ENCODE measurements around the gene CEP350.
A peak's percentile ranks its signal among the peaks of the same experiment; 100 is the strongest.

The CEP350 gene

DNA sequence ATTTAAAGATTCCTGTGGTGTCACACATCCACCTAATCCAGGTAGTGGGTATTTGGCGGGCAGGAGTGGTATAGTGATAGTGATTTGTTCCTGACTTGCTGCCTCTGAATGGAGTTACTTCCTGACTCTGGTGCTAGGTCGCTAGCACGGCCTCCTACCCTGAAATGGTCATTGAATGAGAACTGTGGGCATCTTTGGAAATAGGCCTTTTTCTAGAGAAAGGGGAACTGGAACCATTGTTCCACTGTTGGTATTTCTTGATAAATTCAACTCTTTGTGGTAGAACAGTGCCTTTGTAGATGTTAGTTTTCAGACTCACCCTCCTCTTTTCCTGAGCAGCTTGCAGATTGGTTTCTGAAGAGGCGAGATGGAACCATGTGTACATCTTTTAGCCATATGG is 201.6 kb downstream of the CEP350 start:
- Histone ChIP-seq H3K4me3 (ENCODE audit: low read length, poor library complexity, severe bottlenecking) (peak overlapping the region; percentile 98), H4K20me1 (ENCODE audit: insufficient read depth, low read length, poor library complexity, severe bottlenecking) (peaks cover 46% of the 10 kb centered on the region), H3K9ac (ENCODE audit: low read depth, low read length, poor library complexity, severe bottlenecking) (peak overlapping the region; percentile 96), H3K9me2 (replicated peaks; ENCODE audit: low read depth, low read length) (no peaks in the 10 kb centered on the region), H3K27me3 (ENCODE audit: insufficient read depth, low read length, poor library complexity, severe bottlenecking) (no peaks in the 10 kb centered on the region), H2AFZ (ENCODE audit: low read length) (no peak overlapping the region), H3K4me2 (ENCODE audit: low read depth, low read length, poor library complexity, severe bottlenecking) (peak overlapping the region; percentile 99), H3K79me2 (ENCODE audit: insufficient read depth, low read length) (peaks cover 70% of the 10 kb centered on the region), H3K4me1 (ENCODE audit: insufficient read depth, low read length, poor library complexity, severe bottlenecking) (peaks cover 77% of the 10 kb centered on the region), H3K36me3 (ENCODE audit: insufficient read depth, low read length) (no peaks in the 10 kb centered on the region), H3F3A (ENCODE audit: low read depth) (no peaks in the 10 kb centered on the region), H3K9me3 (ENCODE audit: insufficient read depth, low read depth, low read length) (no peaks in the 10 kb centered on the region)
- no peak for TF ChIP-seq EZH2phosphoT487 (IDR thresholded peaks at IDR 0.05; ENCODE audit: borderline replicate concordance)
- TF ChIP-seq, protein P1, sequence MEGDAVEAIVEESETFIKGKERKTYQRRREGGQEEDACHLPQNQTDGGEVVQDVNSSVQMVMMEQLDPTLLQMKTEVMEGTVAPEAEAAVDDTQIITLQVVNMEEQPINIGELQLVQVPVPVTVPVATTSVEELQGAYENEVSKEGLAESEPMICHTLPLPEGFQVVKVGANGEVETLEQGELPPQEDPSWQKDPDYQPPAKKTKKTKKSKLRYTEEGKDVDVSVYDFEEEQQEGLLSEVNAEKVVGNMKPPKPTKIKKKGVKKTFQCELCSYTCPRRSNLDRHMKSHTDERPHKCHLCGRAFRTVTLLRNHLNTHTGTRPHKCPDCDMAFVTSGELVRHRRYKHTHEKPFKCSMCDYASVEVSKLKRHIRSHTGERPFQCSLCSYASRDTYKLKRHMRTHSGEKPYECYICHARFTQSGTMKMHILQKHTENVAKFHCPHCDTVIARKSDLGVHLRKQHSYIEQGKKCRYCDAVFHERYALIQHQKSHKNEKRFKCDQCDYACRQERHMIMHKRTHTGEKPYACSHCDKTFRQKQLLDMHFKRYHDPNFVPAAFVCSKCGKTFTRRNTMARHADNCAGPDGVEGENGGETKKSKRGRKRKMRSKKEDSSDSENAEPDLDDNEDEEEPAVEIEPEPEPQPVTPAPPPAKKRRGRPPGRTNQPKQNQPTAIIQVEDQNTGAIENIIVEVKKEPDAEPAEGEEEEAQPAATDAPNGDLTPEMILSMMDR (conservative IDR thresholded peaks at IDR 0.05; ENCODE audit: low read length) = no peak

DNA sequence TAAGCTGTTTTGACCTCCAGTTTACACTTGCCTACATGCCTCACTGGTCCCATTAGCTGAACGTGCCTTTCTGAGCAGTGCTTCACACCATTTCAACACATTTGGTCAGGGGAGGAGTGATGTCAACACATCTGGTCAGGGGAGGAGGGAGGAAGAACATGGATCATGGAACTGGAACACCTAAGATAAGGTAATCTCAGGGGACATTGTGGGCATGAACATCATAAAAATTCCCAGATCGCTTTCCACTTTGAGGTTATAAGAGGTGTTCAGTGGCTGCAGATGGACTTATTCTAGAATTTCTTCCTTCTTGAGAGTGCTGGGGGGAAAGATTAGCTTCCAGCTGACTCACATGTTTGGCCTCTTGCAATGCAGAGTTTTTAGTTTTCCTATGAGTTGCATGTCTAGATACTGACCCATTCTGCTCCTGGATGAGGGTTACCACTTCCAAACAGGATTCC is 202.1 kb downstream of the CEP350 start:
- H3K4me2 ChIP-seq (ENCODE audit: low read depth, low read length, poor library complexity, severe bottlenecking) = peak overlapping the region; percentile 99
- H3F3A ChIP-seq (ENCODE audit: low read depth) = no peaks in the 10 kb centered on the region
- H3K79me2 ChIP-seq (ENCODE audit: insufficient read depth, low read length) = peaks cover 75% of the 10 kb centered on the region
- H3K9ac ChIP-seq (ENCODE audit: low read depth, low read length, poor library complexity, severe bottlenecking) = peak overlapping the region; percentile 96
- no peaks in the 10 kb centered on the region for H3K9me3 ChIP-seq (ENCODE audit: insufficient read depth, low read depth, low read length)
- H3K27me3 ChIP-seq (ENCODE audit: insufficient read depth, low read length, poor library complexity, severe bottlenecking) = no peaks in the 10 kb centered on the region
- peaks cover 46% of the 10 kb centered on the region for H4K20me1 ChIP-seq (ENCODE audit: insufficient read depth, low read length, poor library complexity, severe bottlenecking)
- no peaks in the 10 kb centered on the region for H3K36me3 ChIP-seq (ENCODE audit: insufficient read depth, low read length)
- TF ChIP-seq, protein P1 (conservative IDR thresholded peaks at IDR 0.05; ENCODE audit: low read length) = no peak
- TF ChIP-seq EZH2phosphoT487 (IDR thresholded peaks at IDR 0.05; ENCODE audit: borderline replicate concordance) = no peak
- H3K9me2 ChIP-seq (replicated peaks; ENCODE audit: low read depth, low read length) = no peaks in the 10 kb centered on the region
- peaks cover 78% of the 10 kb centered on the region for H3K4me1 ChIP-seq (ENCODE audit: insufficient read depth, low read length, poor library complexity, severe bottlenecking)
- no peak overlapping the region for H2AFZ ChIP-seq (ENCODE audit: low read length)
- H3K4me3 ChIP-seq (ENCODE audit: low read length, poor library complexity, severe bottlenecking) = peak overlapping the region; percentile 98

- H3K27me3 ChIP-seq (ENCODE audit: insufficient read depth, low read length, poor library complexity, severe bottlenecking) = no peaks in the 10 kb centered on the region
- no peaks in the 10 kb centered on the region for H3K9me3 ChIP-seq (ENCODE audit: insufficient read depth, low read depth, low read length)
- H3K4me2 ChIP-seq (ENCODE audit: low read depth, low read length, poor library complexity, severe bottlenecking) = peak overlapping the region; percentile 99
- H3K9me2 ChIP-seq (replicated peaks; ENCODE audit: low read depth, low read length) = no peaks in the 10 kb centered on the region
- TF ChIP-seq, protein P1 (conservative IDR thresholded peaks at IDR 0.05; ENCODE audit: low read length) = no peak
- no peak for TF ChIP-seq EZH2phosphoT487 (IDR thresholded peaks at IDR 0.05; ENCODE audit: borderline replicate concordance)
- no peaks in the 10 kb centered on the region for H3K36me3 ChIP-seq (ENCODE audit: insufficient read depth, low read length)
- no peaks in the 10 kb centered on the region for H3F3A ChIP-seq (ENCODE audit: low read depth)
- peak overlapping the region; percentile 96 for H3K9ac ChIP-seq (ENCODE audit: low read depth, low read length, poor library complexity, severe bottlenecking)
- H4K20me1 ChIP-seq (ENCODE audit: insufficient read depth, low read length, poor library complexity, severe bottlenecking) = peaks cover 46% of the 10 kb centered on the region
- peak overlapping the region; percentile 98 for H3K4me3 ChIP-seq (ENCODE audit: low read length, poor library complexity, severe bottlenecking)
- peaks cover 79% of the 10 kb centered on the region for H3K79me2 ChIP-seq (ENCODE audit: insufficient read depth, low read length)
- H2AFZ ChIP-seq (ENCODE audit: low read length) = no peak overlapping the region
- peaks cover 83% of the 10 kb centered on the region for H3K4me1 ChIP-seq (ENCODE audit: insufficient read depth, low read length, poor library complexity, severe bottlenecking)
These were observed 202.5 kb downstream of the CEP350 start for GRCh38 chr1:180157108-180157507.
